Activated gamma-delta T cell treated with Interleukin-2 at 50 U/mL for 16 hours (primary cell): ENCODE results near the gene NDST3.
"Not testable (repeated sequence)": the region's sequence is repeated elsewhere in the genome, so short reads cannot be mapped to it uniquely, and the experiment has no call there.

ENCODE experiments used
- DNase-seq: peaks from one replicate; pipeline ENCODE4 v3.0.0-alpha.2; 2020

Gene NDST3

GRCh38 chr4:118278473-118279274 is 244.4 kb downstream of the NDST3 start:
- peak; percentile 98 for DNase-seq

GRCh38 chr4:118279328-118279727 is 245.0 kb downstream of the NDST3 start:
- no peak for DNase-seq

GRCh38 chr4:118279920-118280432 is 245.7 kb downstream of the NDST3 start:
- no peak for DNase-seq

GRCh38 chr4:118280501-118281218 is 246.4 kb downstream of the NDST3 start:
- DNase-seq, result peak; percentile 31

- DNase-seq, result no peak
Observed at GRCh38 chr4:118281611-118282442, 247.5 kb downstream of the NDST3 start.

GRCh38 chr4:118282692-118283091 is 248.4 kb downstream of the NDST3 start:
- no peak for DNase-seq

GRCh38 chr4:118284169-118284568 is 249.9 kb downstream of the NDST3 start:
- DNase-seq, result no peak

GRCh38 chr4:118285931-118286330 is 251.6 kb downstream of the NDST3 start:
- no peak for DNase-seq

- DNase-seq, result no peak
Observed at GRCh38 chr4:118286685-118287084, 252.4 kb downstream of the NDST3 start.

- no peak for DNase-seq
Observed at GRCh38 chr4:118287711-118288451, 253.6 kb downstream of the NDST3 start.

GRCh38 chr4:118289794-118290193 is 255.5 kb downstream of the NDST3 start:
- DNase-seq, result no peak

GRCh38 chr4:118290951-118291350 is 256.7 kb downstream of the NDST3 start:
- DNase-seq, result no peak

- DNase-seq, result no peak
Observed at GRCh38 chr4:118296729-118297128, 262.4 kb downstream of the NDST3 start.

GRCh38 chr4:118299619-118300018 is 265.3 kb downstream of the NDST3 start:
- DNase-seq, result not testable (repeated sequence)

GRCh38 chr4:118307643-118308042 is 273.4 kb downstream of the NDST3 start:
- no peak for DNase-seq
